Activated T-helper 9 cell treated with anti-CD3 and anti-CD28 coated beads, Interleukin-2, amount 50 U/mL, for 16 hours (primary cell): Measurements from ENCODE around the gene BUD31.
"Not testable (repeated sequence)": the region's sequence is repeated elsewhere in the genome, so short reads cannot be mapped to it uniquely, and the experiment has no call there.

Experiments
- DNase-seq: peaks from one replicate; pipeline ENCODE4 v3.0.0-alpha.2; 2020; ENCODE audit warnings: low read depth

The BUD31 gene

DNA sequence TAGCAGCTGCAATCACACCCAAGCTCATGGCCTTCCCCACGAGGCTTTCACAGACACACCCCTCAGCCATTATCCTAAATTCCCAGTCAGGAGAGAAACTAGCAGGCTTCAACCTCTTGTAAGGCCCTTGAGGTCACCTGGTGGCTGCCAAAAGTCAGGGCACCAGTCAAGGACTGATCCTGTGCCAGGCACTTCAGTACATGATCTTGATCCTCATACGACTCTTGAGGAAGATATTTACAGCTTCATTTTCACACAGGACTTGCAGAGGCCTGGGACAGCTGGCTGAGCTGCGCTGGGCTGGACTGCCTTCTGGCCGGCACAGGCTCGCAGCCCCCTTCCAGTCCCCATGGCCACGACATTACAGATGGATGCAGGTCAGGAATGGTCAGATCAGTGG lies 9.2 kb upstream of the BUD31 start:
- DNase-seq, result no peak

DNA sequence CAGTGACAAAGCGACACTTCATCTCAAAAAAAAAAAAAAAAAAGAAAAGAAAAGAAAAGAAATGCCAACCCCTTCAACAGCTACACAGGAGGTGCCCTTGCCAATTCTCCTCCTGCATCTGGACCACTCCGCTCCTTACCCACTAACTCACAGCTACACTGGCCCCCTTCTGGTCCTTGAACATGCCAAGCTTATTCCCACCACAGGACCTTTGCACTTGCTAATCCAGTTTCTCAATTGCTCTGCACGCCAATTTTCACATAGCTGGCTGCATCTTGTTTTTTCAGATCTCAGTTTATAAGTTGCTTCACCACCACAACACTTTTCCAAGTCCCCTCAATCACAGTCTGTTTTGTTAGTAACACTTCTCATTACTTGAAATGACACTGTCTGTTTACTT lies 5.9 kb upstream of the BUD31 start:
- no peak for DNase-seq

DNA sequence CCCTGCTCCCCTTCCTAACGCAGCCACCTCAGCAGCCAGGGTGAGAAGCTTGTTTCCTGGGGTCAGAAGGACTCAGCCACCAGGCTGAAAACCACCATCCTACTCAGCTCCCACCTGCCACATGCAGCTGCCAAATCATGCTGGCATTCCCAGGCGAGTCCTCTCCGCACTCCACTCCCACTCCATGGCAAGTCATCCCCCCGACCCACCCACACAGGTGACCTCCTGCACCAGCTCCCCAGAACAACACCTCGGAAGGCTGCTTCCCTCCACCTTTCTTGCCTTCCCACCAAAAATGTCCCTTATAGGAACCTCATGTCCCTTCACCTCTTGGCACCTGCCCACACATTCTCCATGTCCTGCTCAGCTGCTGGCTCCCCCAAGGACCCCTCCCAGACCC lies 5.0 kb upstream of the BUD31 start:
- no peak for DNase-seq

DNA sequence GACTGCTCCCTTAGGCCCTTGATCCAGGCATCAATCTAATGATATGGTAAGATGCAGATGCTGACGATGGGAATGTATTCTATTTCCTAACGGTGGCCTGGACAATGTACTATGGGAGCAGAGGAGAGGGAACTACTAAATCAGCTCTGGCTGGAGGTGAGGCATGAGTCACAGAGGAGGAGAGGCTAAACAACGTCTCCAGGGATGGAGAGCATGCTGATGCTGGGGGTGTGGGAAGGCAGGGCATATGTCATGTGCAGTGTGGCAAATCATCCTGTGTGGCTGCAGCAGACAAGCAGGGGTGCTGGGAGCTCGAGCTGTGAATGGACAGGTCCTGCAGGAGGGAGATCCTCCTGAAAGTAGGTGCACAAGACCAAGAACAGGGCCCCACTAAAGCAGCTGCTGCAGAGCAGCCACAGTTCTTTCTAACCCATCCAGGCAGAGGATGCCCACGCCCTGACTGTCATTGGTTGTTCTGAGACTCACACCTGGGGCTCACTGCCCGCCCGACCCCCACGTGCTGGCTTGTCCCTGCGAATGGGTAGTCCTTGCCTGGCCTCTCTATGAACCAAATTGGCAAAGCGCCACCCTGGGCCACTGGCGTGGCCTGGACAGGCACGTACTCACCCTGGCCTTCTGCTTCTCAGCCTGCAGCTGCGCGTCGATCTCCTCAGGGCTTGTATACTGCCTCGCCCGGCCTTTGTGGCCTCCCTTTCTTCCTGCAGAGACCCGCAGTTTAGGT lies 4.4 kb upstream of the BUD31 start:
- no peak for DNase-seq

DNA sequence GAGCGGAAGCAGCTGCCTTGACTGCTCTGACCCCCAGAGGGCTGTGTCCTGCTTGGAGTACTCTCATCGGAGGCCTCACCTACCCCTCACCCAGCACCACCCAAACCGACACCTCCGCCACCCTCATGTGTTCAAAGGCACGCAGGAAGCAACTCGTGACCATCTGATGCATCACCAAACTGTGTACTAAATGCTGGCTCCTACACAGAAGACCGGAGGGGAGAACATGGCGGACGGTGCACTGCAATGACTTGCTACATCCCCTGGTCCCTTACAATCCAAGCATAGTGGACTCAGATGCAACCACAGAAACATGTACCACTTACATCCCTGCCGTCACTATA lies 3.8 kb upstream of the BUD31 start:
- DNase-seq, result no peak

DNA sequence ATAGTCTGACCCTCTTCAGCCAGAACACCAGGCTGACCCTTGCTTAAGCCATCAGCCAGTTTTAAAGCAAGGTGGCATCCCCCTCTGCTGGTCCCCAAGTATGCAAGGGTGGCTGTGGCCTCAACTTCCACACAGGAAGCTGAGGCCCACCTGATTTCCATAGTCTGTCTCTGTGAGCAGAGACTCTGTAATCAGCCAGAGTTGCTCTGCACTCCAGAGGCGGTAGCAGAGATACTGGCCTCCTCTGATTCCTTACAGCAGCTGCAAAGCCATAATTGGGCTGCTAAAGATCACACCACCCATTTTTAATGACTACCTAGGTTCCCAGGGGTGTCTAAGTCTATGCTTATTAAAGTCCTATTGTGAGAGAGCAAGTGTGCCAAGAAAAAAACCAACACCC lies 2.2 kb upstream of the BUD31 start:
- DNase-seq, result no peak

DNA sequence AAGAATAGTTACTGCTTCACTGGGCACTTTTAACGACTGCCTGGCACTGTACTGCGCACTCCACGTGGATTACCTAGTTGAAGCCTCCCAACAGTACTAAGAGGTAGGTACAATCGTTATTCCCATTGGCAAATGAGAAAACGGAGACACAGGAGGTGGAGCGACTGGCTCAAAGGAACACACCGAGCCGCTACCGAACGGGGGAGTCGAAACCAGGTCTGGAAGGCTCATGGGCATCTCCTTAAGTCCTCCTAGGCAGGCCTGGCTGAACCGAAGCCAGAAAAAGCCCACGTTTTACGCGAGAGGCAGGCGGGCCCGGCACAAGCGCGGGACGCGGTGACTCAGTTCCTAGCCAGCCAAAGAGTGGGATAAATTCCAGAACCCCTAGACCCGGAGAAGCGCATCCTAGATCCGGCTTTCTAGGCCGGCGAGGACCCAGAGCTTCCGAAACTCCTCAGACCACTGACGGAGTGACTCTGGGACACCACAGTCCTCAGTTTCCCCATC lies 844 bp upstream of the BUD31 start:
- DNase-seq, result peak; percentile 34

DNA sequence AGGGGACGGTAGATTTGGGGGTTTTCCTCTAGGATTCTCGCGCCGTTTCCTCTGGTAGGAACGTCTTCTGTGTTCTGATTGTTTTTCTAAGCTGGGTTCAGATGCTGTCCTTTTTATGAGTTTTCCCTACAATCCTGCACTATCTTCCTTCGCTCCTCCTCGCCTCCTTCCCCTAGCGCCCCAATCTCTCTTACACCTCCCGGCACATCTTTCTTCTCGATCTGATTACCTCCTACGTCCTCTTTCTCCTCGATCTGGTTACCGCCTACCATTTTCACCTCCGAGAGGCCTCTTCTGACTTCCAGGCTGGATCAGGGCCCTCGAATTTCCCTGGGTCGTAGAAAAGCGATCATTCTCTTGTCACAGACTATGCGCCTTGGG lies 413 bp downstream of the BUD31 start:
- no peak for DNase-seq

DNA sequence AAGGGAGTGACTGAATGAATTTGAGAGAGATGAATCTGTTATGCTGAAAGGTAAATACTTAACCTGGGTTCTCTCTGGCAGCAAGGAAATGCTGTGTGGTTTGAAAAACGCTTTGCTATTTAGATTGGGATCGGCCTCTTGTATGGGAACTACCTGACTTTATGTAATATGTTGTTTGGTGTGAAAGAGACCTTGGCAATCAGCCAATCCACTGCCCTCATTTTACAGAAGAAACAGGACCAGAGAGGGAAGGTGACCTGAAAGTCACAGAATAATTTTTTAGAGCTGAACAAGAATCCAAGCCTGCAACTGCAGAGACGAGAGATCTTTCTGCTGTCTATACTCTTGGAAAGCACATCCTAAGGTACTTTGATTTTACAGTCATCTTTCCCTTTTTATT lies 1.0 kb downstream of the BUD31 start:
- no peak for DNase-seq

DNA sequence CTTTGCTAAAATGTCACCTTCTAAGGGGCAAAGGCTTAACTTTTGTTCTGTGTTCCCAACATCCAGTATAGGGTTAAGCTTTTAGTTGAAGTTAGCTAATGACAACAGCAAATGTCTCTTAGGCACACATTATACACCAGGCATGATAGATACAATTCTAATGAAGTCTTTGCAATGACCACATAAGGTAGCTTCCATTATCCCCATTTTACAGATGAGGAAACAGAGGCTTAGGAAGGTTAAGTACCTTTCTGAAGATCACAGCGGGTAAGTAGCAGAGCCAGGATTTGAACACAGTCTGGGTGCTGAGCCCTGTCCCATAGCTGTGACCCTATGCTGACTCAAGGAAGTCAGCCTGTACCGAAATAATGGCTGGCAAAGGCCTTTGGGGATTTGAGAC lies 1.9 kb downstream of the BUD31 start:
- no peak for DNase-seq

DNA sequence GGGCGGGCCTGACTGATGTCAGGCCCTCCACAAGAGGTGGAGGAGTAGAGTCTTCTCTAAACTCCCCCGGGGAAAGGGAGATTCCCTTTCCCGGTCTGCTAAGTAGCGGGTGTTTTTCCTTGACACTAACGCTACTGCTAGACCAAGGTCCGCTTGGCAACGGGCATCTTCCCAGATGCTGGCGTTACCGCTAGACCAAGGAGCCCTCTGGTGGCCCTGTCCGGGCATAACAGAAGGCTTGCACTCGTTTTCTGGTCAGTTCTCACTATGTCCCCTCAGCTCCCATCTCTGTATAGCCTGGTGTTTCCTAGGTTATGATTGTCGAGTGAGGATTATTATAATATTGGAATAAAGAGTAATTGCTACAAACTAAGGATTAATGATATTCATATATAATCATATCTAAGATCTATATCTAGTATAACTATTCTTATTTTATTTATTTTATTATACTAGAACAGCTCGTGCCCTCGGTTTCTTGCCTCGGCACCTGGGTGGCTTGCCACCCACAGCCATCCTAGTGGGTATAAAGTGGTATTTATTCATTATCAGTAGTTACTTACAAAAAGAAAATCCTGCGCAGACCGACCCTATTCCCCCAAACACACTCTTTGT lies 6.9 kb downstream of the BUD31 start:
- not testable (repeated sequence) for DNase-seq

DNA sequence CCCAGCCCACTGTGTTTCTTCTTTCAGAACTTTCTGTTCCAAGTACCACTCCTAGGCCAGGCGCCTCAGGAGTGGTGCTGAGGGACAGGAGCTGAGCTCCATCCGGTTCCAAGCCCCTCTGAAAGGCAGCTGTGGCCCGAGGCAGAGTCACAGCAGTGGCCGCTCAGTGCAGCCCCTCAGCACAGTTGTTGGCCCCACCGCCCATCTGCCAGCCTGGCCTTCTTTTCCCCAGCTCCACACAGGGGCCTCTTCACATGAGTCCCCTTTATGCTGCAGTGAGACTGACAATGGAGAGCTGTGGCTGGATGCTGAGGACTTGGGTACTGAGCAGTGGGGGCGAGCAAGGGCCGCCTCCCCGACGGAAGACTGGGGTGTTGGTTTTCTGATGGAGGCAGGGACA lies 9.5 kb downstream of the BUD31 start:
- DNase-seq, result no peak

DNA sequence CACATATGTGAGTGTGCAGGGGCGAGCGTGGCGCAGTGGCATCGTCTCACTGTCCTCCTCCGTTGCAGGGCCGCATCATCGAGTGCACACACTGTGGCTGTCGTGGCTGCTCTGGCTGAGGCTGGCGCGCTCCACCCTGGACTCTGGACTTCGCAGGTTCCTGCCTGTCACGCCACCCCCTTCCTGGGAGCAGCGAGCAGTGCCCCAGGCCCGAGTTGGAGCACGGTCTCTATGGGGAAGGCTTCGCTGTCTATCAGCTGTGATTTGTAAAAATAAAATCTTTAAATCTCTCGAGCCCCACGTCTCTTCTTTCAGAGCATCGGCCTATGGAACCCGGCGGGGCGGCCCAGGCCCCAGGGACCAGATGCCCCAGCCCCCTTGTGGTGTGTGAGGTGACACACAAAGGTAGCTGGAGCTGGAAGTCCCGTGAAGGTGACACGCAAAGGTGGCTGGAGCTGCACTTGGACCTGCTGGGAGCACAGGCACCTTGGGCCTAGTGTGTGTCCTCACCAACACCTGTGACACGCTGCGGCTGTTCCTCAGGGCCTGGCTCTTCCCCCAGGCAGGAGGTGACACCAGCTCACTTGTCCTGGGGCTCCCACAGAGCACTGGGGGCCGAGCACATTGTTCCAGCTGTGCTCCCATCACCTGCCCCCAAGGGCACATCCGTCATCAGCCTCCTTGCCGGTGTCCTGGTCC lies 10.7 kb downstream of the BUD31 start:
- no peak for DNase-seq

DNA sequence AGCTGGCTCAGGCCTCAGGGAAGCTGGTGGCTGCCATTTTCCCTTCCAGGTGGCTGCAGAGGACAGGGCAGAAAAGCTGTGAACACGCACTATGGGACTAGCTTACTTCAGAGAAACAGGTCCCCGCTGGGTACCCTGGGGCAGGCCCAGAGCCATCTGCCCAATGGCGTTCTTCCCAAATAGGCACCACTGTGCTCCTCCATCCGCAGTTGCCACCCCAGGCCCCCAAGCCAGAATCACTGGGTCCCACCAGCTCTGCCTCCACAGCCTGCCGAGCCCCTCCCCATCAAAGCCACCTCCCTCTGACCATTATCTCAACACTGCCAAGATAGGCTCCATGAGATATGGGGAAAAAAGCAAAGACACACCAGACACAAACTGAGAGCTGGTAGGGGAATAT lies 11.4 kb downstream of the BUD31 start:
- no peak for DNase-seq

DNA sequence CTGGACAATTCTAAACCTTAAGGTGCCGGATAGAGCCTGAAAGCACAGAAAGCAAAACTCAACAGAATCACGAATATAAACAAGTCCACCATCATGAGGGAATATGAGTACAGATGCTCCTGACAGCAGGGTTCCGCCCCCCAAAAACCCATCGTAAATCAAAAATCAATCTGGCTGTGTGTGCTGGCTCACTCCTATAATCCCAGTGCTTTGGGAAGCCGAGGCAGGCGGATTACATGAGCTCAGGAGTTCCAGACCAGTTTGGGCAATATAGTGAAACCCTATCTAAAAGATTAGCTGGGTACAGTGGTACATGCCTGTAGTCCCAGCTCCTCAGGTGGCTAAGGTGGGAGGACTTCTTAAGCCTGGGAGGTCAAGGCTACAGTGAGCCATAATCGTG lies 12.2 kb downstream of the BUD31 start:
- no peak for DNase-seq

DNA sequence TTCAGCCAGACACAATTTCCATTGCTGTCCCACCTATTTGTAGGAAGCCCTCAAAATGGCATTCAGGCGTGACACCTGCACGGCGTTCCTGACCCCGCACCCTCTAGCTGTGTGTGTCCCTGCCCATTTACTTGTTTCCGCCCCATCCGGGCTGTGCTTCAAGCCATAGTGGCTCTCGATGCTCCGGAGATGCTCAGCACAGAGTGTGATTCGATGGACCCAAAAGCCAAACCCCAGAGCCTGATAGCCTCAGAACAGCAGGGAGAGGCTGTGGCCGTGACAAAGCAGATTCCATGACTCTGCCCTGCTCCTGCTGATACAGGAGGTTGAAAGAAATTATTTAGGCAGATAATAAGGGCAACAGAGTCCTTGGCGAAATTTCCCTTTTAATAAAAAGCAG lies 13.4 kb downstream of the BUD31 start:
- no peak for DNase-seq

DNA sequence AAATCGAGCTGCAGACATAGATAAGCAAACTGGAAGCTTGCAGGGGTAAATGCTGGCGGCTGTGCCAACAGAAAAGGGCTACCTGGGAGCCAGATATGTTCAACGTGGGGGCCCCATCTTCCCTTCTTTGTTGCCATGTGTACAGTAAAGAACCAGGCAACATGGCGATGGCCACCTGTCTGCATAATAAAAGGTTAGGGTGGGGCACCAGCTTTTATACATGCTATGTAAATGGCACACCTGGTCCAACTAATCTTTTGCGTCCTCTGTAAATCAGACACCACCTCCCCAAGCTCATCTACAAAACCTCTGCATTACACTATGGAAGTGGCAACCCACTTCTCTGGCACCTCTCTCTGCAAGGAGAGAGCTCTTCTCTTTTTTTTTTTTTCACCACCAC lies 13.9 kb downstream of the BUD31 start:
- DNase-seq, result no peak

DNA sequence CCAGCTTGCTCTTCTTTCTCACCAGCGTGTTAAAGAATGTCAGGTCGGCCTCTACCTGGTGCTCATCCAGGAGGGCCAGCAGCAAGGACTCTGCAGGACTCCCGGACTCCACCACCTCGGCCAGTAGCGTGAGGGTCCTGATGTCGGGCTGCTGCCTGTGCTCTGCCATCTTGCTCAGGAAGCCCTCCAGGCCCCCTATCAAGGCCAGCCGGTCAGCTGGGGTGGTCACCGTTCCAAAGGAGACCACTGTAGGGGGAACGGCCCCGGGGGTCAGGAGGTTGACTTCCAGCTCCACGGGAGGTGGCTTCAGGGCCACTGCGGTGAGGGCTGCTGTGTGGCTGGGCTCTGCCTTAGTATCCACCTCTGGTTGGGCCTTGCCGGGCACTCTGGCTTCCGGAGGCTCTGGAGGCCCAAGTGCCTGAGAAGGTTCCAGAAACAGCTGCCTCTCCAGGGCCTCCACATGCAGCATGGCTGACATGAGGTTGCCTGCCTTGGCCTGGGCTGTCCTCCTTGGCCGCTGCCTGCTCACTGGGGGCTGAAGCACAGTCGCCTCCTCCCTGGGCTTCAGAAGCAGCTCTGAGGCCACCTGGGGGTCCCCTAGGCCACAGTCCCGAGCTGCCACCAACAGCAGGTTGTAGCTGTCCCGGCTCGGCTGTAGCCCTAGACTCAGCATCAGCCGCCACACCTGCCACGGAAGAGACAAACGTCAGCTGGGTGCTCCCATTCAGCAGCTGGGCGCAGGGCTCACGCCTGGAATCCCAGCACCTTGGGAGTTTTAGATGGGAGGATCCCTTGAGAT lies 16.4 kb downstream of the BUD31 start:
- DNase-seq, result no peak

DNA sequence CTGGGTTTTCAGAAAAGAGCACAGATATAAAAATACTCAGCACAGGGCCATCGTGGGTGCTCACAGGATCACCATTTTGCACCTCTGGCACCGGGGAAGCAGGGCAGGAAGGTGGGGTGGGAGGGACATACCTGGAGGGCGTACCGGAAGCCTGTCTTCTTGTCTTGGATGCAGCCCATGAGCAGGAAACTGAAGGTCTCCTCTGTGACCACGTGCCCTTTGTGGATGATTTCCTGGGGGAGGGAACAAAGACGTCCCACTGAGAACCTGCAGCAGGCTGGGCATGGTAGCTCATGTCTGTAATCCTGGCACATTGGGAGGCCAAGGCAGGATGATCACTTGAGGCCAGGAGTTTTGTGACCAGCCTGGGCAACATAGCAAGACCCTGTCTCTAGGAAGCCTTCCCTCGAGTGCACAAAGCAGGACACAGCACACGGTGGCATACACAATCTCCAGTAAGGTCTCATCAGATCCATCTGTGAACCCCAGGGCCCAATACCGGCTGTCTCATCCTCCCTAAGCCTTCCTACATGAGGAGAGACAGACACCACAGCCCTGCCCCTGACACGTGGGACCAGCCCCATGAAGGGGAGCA lies 20.3 kb downstream of the BUD31 start:
- DNase-seq, result no peak

DNA sequence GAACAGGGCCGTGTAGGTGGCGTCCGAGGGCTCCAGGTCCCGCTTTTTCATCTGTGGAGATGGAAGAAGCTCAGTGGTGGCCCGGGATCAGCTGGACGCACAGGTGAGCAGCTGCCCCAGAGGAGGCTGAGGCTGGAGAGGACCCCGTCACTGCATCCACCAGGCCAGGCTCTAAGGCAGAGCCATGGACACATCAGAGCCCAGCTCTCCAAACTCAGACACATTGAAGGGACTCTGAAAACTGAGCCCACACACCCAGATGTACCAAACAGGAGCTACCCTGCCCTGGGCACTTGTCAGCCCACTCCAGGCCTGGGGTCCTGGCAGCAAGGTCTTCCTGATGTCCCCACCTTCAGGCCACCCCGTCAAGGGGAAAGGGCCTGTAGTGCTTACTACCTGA lies 21.0 kb downstream of the BUD31 start:
- no peak for DNase-seq

DNA sequence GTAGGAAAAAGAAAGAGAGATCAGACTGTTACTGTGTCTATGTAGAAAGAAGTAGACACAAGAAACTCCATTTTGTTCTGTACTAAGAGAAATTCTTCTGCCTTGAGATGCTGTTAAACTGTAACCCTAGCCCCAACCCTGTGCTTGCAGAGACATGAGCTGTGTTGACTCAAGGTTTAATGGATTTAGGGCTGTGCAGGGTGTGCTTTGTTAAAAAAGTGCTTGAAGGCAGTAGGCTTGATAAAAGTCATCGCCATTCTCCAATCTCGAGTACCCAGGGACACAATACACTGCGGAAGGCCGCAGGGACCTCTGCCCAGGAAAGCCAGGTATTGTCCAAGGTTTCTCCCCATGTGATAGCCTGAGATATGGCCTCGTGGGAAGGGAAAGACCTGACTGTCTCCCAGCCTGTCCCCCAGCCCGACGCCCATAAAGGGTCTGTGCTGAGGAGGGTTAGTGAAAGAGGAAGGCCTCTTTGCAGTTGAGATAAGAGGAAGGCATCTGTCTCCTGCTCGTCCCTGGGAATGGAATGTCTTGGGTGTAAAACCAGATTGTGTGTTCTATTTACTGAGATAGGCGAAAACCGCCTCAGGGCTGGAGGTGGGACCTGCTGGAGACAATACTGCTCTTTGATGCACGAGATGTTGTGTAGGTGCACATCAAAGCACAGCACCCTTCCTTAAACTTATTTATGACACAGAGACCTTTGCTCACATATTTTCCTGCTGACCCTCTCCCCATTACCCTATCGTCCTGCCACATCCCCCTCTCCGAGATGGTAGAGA lies 23.2 kb downstream of the BUD31 start:
- DNase-seq, result not testable (repeated sequence)
